CD4-positive, alpha-beta memory T cell (primary cell): ENCODE results near the gene CRB1. TPM values are rescaled to one million over a fixed set of nuclear protein-coding genes. Genes with fewer than 3 reads are reported as not detected.

Source experiments
- CTCF ChIA-PET: fragments of 350-600 bp; sonication (Branson Sonifier 250); formaldehyde crosslinking; loops from one replicate; lab custom pipeline; 2021; ENCODE audit warnings: inconsistent platforms; ENCODE audit not compliant: partially characterized antibody; lab: Charles Lee
- POLR2A ChIA-PET: fragments of 350-600 bp; sonication (Branson Sonifier 250); formaldehyde crosslinking; loops from one replicate; lab custom pipeline; 2021; ENCODE audit not compliant: partially characterized antibody; lab: Charles Lee
- DNase-seq, 5 donors: peaks; one replicate each; pipeline versions ENCODE4 v3.0.0 to v3.0.0-alpha.2; 2020 to 2022; ENCODE audit warnings: mixed read lengths in 1 of 5
- H3K27ac ChIP-seq: one replicate; pipeline ENCODE4 v1.7.0; 2013; ENCODE audit warnings: low read depth, low read length
- H3K27me3 ChIP-seq: 2 replicates; pipeline ENCODE4 v1.7.0; 2013; ENCODE audit warnings: mild to moderate bottlenecking, low read length, moderate library complexity; ENCODE audit not compliant: insufficient read depth
- H3K36me3 ChIP-seq: 2 replicates; pipeline ENCODE4 v1.7.0; 2013; ENCODE audit warnings: mild to moderate bottlenecking, low read length, moderate library complexity; ENCODE audit not compliant: insufficient read depth
- H3K4me1 ChIP-seq: 2 replicates; pipeline ENCODE4 v1.7.0; 2013; ENCODE audit warnings: mild to moderate bottlenecking, low read length, moderate library complexity; ENCODE audit not compliant: insufficient read depth
- H3K4me3 ChIP-seq, 2 donors: one replicate each; pipeline ENCODE4 v1.7.0; 2013; ENCODE audit warnings: low read length in 2 of 2, mild to moderate bottlenecking in 1 of 2
- H3K9me3 ChIP-seq, 2 donors: one replicate each; pipeline ENCODE4 v1.7.0; 2013; ENCODE audit warnings: low read length in 2 of 2, control low read depth in 1 of 2; ENCODE audit not compliant: control insufficient read depth in 1 of 2
- H3K27ac Mint-ChIP-seq, 7 donors: one replicate each; pipeline ENCODE4 v1.8.0; 2020 to 2021; ENCODE audit warnings: mixed read lengths in 7 of 7, mild to moderate bottlenecking in 6 of 7, inconsistent platforms in 3 of 7, moderate library complexity in 3 of 7
- H3K27me3 Mint-ChIP-seq, 2 donors: one replicate each; pipeline ENCODE4 v1.8.0; 2020 to 2021; ENCODE audit warnings: mixed read lengths in 2 of 2
- H3K36me3 Mint-ChIP-seq, 2 donors: one replicate each; pipeline ENCODE4 v1.8.0; 2020 to 2021; ENCODE audit warnings: mixed read lengths in 2 of 2, inconsistent platforms in 1 of 2, mild to moderate bottlenecking in 1 of 2
- H3K4me1 Mint-ChIP-seq, 4 donors: one replicate each; pipeline ENCODE4 v1.8.0; 2020 to 2021; ENCODE audit warnings: mixed read lengths in 4 of 4, mild to moderate bottlenecking in 1 of 4
- H3K4me3 Mint-ChIP-seq, 8 donors: one replicate each; pipeline ENCODE4 v1.8.0; 2020 to 2021; ENCODE audit warnings: mixed read lengths in 8 of 8, mild to moderate bottlenecking in 7 of 8, moderate library complexity in 6 of 8, inconsistent platforms in 3 of 8
- H3K9me3 Mint-ChIP-seq, 8 donors: one replicate each; pipeline ENCODE4 v1.8.0; 2020 to 2021; ENCODE audit warnings: mixed read lengths in 8 of 8, mild to moderate bottlenecking in 5 of 8, inconsistent platforms in 3 of 8, moderate library complexity in 1 of 8
- intact Hi-C: fragments of 100-400 bp; cut with micrococcal nuclease; formaldehyde crosslinking; loops from one replicate; pipeline ENCODE4 v1.15.1; 2023
- polyA plus RNA-seq, 2 donors: library from polyadenylated mRNA; unstranded; fragments of 300-500 nt; fragmentation: Illumina TruSeq; gene quantifications; one replicate each; pipeline ENCODE4 v1.2.3, GENCODE V29; 2021
- total RNA-seq, 2 experiments: library from RNA; stranded (reverse); gene quantifications; one replicate each; pipeline ENCODE4 v1.2.3, GENCODE V29; 2021

CRB1 gene
- total and polyA plus RNA-seq, 4 experiments from 2014 or later, result 0.10 to 0.55 (median 0.38) TPM

DNA sequence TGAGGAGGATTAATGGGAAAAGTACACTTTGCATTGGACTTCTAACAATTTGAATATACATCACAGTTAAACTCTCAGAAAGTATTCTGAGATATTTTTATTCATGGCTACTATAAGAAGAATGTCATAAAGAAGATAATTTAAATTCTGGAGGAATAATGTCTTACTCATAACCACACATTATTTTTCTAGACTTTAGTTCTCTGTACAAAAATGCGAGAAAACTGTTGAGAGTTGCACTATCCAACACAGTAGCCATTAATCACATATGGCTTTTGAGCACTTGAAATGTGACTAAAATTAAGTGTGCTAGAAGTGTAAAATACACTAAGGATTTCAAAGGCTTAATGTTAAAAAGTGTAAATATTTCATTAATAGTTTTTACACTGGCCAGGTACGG is 53.8 kb downstream of the CRB1 start:
- CTCF ChIA-PET, result interaction anchor here (1.4 kb wide), 1 partner anchor 10 kb away, joined by 3 read pairs; no protein-coding TSS in a partner anchor

DNA sequence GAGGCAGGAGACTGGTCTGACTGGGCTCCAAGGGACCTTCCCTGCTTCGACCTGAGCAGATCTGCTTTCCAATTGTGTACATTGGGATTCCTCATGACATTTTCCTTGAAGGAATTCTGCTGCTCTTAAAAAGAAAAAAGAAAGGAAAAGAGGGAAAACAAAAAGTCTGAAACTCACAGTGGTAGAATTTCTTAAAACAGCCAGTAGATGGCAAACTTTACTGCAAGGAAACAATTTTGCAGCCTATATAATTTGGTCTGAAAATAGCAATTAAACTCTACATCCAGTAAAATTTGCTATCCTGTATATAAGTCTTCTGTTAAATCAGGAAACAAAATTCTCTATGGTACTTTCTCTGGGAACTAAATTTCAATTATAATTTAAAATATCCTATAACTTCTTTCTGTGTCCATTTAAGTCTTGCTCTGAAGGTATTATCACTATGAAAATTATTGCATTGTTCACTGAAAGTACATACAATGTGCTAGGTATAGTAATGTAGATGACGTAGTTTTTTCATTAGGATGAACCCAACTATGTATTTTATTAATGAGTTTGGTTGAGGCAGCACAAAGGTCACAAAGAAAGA is 59.8 kb downstream of the CRB1 start:
- Mint-ChIP-seq H3K27me3 (no peaks in the 10 kb centered on the region), H3K9me3 (peaks cover 0 to 1% (median 0%) of the 10 kb centered on the region in 8 donors), H3K36me3 (no peaks in the 10 kb centered on the region), H3K4me1 (no peaks in the 10 kb centered on the region), H3K4me3 (no peak overlapping the region), H3K27ac (peak overlapping the region in 1 of 7 donors; percentile 25)
- no peak overlapping the region for H3K4me3 ChIP-seq
- ChIA-PET CTCF (interaction anchor here (0.6 to 2.5 kb wide), 3 partner anchors 12 to 148 kb away, joined by 5 to 10 read pairs (median 6); no protein-coding TSS in a partner anchor), POLR2A (no interaction called here)
- intact Hi-C loops, result loop anchor here (5.0 kb wide), 1 partner anchor 64 kb away; no protein-coding TSS in a partner anchor
- peak in 1 of 5 donors; percentile 3 for DNase-seq
- no peaks in the 10 kb centered on the region for H3K4me1 ChIP-seq
- H3K36me3 ChIP-seq, result no peaks in the 10 kb centered on the region
- H3K27ac ChIP-seq, result no peak overlapping the region
- no peaks in the 10 kb centered on the region for H3K27me3 ChIP-seq
- no peaks in the 10 kb centered on the region for H3K9me3 ChIP-seq

More for the DNA sequence above, 53.8 kb downstream of the CRB1 start:
- POLR2A ChIA-PET, result no interaction called here
- H3K36me3 ChIP-seq, result no peaks in the 10 kb centered on the region
- Mint-ChIP-seq H3K36me3 (no peaks in the 10 kb centered on the region), H3K27ac (no peak overlapping the region), H3K4me1 (peaks cover 0 to 5% (median 4%) of the 10 kb centered on the region in 4 donors), H3K9me3 (no peaks in the 10 kb centered on the region), H3K27me3 (no peaks in the 10 kb centered on the region), H3K4me3 (no peak overlapping the region)
- no peaks in the 10 kb centered on the region for H3K9me3 ChIP-seq
- no peaks in the 10 kb centered on the region for H3K4me1 ChIP-seq
- H3K27me3 ChIP-seq, result no peaks in the 10 kb centered on the region
- DNase-seq, result no peak
- intact Hi-C loops, result no loop called here
- no peak overlapping the region for H3K4me3 ChIP-seq
- H3K27ac ChIP-seq, result no peak overlapping the region

DNA sequence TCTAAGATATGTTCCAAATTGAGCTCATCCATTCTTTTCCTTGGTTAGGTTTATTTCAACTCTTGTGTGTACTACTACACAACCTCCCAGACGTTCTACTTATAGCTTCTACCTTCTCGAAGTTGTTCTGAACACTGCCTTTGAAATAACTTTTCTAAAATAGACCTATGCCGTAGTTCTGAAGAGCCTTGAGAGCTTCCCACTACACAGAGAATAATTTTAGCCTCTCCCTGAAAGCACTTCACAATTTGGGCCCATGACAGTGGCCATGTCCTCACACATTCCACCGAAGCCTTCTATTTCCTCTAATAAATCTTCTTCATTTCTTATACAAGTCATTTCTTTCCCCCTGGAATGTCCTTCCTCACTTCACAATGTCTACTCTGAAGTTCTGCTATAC is 62.2 kb downstream of the CRB1 start:
- DNase-seq, result no peak
- Histone ChIP-seq H3K4me3 (no peak overlapping the region), H3K27ac (no peak overlapping the region), H3K9me3 (no peaks in the 10 kb centered on the region), H3K36me3 (no peaks in the 10 kb centered on the region), H3K27me3 (no peaks in the 10 kb centered on the region), H3K4me1 (no peaks in the 10 kb centered on the region)
- POLR2A ChIA-PET, result no interaction called here
- Mint-ChIP-seq H3K36me3 (no peaks in the 10 kb centered on the region), H3K9me3 (peaks cover 0 to 1% (median 0%) of the 10 kb centered on the region in 8 donors), H3K4me3 (no peak overlapping the region), H3K27ac (peak overlapping the region in 1 of 7 donors; percentile 18), H3K27me3 (no peaks in the 10 kb centered on the region), H3K4me1 (no peaks in the 10 kb centered on the region)
- intact Hi-C loops, result no loop called here
- CTCF ChIA-PET, result interaction anchor here (1.0 to 1.1 kb wide), 2 partner anchors 13 to 62 kb away, joined by 3 read pairs; no protein-coding TSS in a partner anchor

DNA sequence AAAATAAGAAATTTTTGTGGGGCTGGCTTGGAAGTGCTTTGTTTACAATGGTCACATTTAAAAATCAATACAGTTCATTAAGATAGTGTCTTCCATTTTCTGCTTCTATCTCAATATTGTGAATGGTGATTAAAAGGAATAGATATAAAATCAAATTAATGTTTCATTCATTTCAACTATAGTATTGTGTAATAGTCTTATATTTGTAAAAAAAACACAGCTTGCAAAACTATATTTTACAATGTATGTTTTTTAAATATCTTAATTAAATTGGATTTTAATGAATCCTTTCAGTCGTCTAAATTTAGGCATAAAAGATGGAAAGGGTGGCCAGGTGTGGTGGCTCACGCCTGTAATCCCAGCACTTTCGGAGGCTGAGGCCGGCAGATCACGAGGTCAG is 63.5 kb downstream of the CRB1 start:
- no peaks in the 10 kb centered on the region for H3K27me3 Mint-ChIP-seq
- POLR2A ChIA-PET, result no interaction called here
- CTCF ChIA-PET, result interaction anchor here (0.9 to 1.1 kb wide), 4 partner anchors 10 to 152 kb away, joined by 3 read pairs; no protein-coding TSS in a partner anchor

DNA sequence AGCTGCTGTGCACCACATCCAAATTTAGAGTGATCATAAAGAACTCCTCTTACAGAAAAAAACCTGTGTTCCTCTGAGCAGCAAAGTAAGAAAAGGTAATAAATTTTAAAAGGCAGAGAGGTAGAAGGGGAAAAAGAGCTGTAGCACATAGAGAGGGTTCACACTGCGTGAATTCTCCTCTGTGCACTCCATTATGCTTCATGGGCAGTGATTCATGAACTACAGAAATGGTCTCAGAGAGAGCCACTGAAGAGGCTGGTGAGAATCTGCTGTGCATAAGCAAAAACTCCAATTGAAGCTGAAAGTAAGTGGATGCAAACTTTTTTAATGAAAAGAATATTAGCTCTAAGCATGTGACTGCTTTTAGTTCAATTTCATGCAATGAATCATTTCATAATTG is 65.0 kb downstream of the CRB1 start:
- POLR2A ChIA-PET, result no interaction called here
- H3K4me3 Mint-ChIP-seq, result no peak overlapping the region
- CTCF ChIA-PET, result no interaction called here

More for the DNA sequence above, 63.5 kb downstream of the CRB1 start:
- Histone ChIP-seq H3K4me3 (no peak overlapping the region), H3K36me3 (no peaks in the 10 kb centered on the region), H3K4me1 (no peaks in the 10 kb centered on the region), H3K27ac (no peak overlapping the region), H3K27me3 (no peaks in the 10 kb centered on the region), H3K9me3 (no peaks in the 10 kb centered on the region)
- H3K4me3 Mint-ChIP-seq, result no peak overlapping the region
- intact Hi-C loops, result no loop called here
- no peaks in the 10 kb centered on the region for H3K36me3 Mint-ChIP-seq
- DNase-seq, result no peak
- H3K9me3 Mint-ChIP-seq, result peaks cover 0 to 1% (median 0%) of the 10 kb centered on the region in 8 donors
- peaks cover 0 to 3% (median 1%) of the 10 kb centered on the region in 4 donors for H3K4me1 Mint-ChIP-seq
- no peak overlapping the region for H3K27ac Mint-ChIP-seq

DNA sequence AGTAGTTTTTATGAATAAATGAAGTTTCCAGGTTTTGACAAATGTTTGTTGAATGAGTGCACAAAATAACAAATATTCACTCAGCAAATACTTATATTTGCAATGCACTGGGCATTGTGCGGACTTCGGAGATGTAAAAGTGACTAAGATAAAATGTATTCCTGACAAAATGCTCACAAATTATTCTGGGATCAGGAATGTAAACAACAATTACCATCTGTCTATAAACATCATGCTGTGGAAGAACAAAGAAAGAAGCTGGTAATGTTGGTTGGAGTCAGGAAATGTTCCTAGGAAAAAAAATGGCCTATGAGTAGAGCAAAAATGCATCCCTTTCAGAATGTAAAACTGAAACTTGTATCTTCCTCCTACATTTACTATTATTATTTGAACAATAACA is 68.5 kb downstream of the CRB1 start:
- Histone ChIP-seq H3K4me3 (no peak overlapping the region), H3K27me3 (no peaks in the 10 kb centered on the region), H3K36me3 (no peaks in the 10 kb centered on the region), H3K9me3 (no peaks in the 10 kb centered on the region), H3K27ac (no peak overlapping the region), H3K4me1 (no peaks in the 10 kb centered on the region)
- POLR2A ChIA-PET, result no interaction called here
- no peak overlapping the region for H3K27ac Mint-ChIP-seq
- intact Hi-C loops, result no loop called here
- H3K4me3 Mint-ChIP-seq, result no peak overlapping the region
- peaks cover 0 to 3% (median 1%) of the 10 kb centered on the region in 4 donors for H3K4me1 Mint-ChIP-seq
- H3K27me3 Mint-ChIP-seq, result peaks cover 0 to 4% of the 10 kb centered on the region in 2 donors
- CTCF ChIA-PET, result interaction anchor here (1.3 to 1.7 kb wide), 2 partner anchors 11 to 157 kb away, joined by 3 to 4 read pairs; no protein-coding TSS in a partner anchor
- H3K36me3 Mint-ChIP-seq, result no peaks in the 10 kb centered on the region
- DNase-seq, result no peak
- H3K9me3 Mint-ChIP-seq, result no peaks in the 10 kb centered on the region

More for the DNA sequence above, 65.0 kb downstream of the CRB1 start:
- Mint-ChIP-seq H3K27me3 (no peaks in the 10 kb centered on the region), H3K9me3 (peaks cover 0 to 1% (median 0%) of the 10 kb centered on the region in 8 donors), H3K27ac (no peak overlapping the region), H3K36me3 (no peaks in the 10 kb centered on the region), H3K4me1 (peaks cover 0 to 3% (median 1%) of the 10 kb centered on the region in 4 donors)
- DNase-seq, result no peak
- H3K27me3 ChIP-seq, result no peaks in the 10 kb centered on the region
- no peaks in the 10 kb centered on the region for H3K9me3 ChIP-seq
- H3K4me3 ChIP-seq, result no peak overlapping the region
- H3K36me3 ChIP-seq, result no peaks in the 10 kb centered on the region
- H3K4me1 ChIP-seq, result no peaks in the 10 kb centered on the region
- H3K27ac ChIP-seq, result no peak overlapping the region
- intact Hi-C loops, result no loop called here

DNA sequence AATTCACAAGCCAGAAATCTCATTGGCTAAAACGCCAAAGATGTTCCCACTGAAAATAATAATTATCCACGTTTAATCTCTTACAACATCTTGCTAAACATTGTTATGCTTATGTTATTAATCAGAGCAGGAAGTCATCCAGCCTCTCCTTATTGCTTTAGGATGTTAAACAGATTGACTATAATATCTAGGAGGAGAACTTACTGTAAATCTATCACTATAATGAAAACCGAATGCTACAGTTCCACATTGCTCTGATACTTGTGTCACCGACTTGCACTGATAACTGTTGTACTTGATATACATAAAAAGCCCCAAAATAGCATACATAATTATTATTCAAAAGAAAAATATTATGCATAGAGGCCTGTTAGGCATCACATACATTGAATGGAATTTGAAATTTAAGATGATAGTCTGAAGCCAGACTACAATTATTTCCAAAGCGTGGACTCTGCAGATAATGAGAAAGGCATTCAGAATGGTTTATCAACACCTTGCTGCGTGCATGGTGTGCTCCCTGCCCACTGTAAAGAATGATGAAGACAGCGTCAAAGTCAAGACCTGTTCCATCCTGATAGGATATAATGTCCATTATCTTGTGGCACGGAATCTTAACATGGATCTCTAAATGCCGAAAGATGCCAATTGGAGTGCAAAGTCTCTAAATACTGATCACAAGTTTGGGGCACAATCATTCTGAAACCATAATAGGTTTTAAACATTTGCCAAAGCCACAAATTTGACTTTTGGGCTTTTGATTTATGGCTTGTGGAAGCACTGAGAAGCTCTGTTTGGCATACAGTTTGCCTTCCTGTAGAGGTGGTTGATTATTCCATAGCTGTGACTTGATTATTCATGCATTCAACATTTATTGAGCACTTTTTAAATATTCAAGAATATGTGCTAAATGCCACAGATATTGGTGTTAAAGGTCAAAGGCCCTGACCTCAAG is 71.3 kb downstream of the CRB1 start:
- Histone ChIP-seq H3K27me3 (no peaks in the 10 kb centered on the region), H3K4me1 (no peaks in the 10 kb centered on the region), H3K27ac (no peak overlapping the region), H3K36me3 (no peaks in the 10 kb centered on the region), H3K9me3 (no peaks in the 10 kb centered on the region), H3K4me3 (no peak overlapping the region)
- DNase-seq, result no peak
- ChIA-PET CTCF (no interaction called here), POLR2A (no interaction called here)
- H3K36me3 Mint-ChIP-seq, result no peaks in the 10 kb centered on the region
- H3K27ac Mint-ChIP-seq, result no peak overlapping the region
- H3K9me3 Mint-ChIP-seq, result no peaks in the 10 kb centered on the region
- peaks cover 0 to 4% of the 10 kb centered on the region in 2 donors for H3K27me3 Mint-ChIP-seq
- intact Hi-C loops, result no loop called here
- no peak overlapping the region for H3K4me3 Mint-ChIP-seq
- peaks cover 0 to 6% (median 3%) of the 10 kb centered on the region in 4 donors for H3K4me1 Mint-ChIP-seq
